ENCODE data around the gene PSG4. TPM values are rescaled to one million over a fixed set of nuclear protein-coding genes. Genes with fewer than 3 reads are reported as not detected.

The PSG4 gene
- total RNA-seq, 1 donor from 2014 or later: not detected

Other genes with a start within 250 kb of the PSG4 start
- not detected for gene PSG11, start 179.2 kb downstream of the PSG4 start, total RNA-seq
- gene PSG2, start 122.9 kb downstream of the PSG4 start, total RNA-seq: not detected
- gene PSG5, start 19.1 kb downstream of the PSG4 start, total RNA-seq: not detected
- gene PSG9, start 63.9 kb upstream of the PSG4 start, total RNA-seq: not detected
- 1.2 TPM for gene CD177, start 148.0 kb upstream of the PSG4 start, total RNA-seq
- not detected for gene TEX101, start 209.3 kb upstream of the PSG4 start, total RNA-seq

Measured in frontal cortex (tissue), 1 donor.